Endothelial cell of umbilical vein (primary cell): ENCODE results near the gene RGS19. TPM values are rescaled to one million over a fixed set of nuclear protein-coding genes. Genes with fewer than 3 reads are reported as not detected.
A peak's percentile ranks its signal among the peaks of the same experiment; 100 is the strongest.

Experiments
- BruUV-seq: library from RNA; stranded (reverse); fragments of 400-500 nt; replicated peaks from 2 replicates; lab custom pipeline; 2021; lab: Mats Ljungman, UMichigan
- CTCF ChIA-PET: fragments of 300-600, 350-600 bp; sonication (Branson Sonifier 250); formaldehyde crosslinking; loops from one replicate; lab custom pipeline; 2021; ENCODE audit warnings: antibody characterized with exemption, inconsistent platforms; lab: Charles Lee
- POLR2A ChIA-PET: fragments of 300-600, 350-600 bp; sonication (Branson Sonifier 250); formaldehyde crosslinking; loops from one replicate; lab custom pipeline; 2021; ENCODE audit warnings: antibody characterized with exemption, inconsistent platforms; lab: Charles Lee
- DNase-seq: peaks from one replicate; pipeline ENCODE4 v3.0.0-alpha.2; 2011; ENCODE audit warnings: low read depth, low spot score
- FAIRE-seq: peaks from 2 replicates; lab custom pipeline; 2011; peaks lifted over from hg19 to GRCh38; lab: Jason Lieb, UNC
- H2AFZ ChIP-seq: 2 replicates; pipeline ENCODE4 v1.6.0; 2012; ENCODE audit warnings: low read depth, low read length, control low read depth, inconsistent platforms
- H3K27ac ChIP-seq: 2 replicates; pipeline ENCODE4 v1.5.1; 2011; ENCODE audit warnings: low read depth, mild to moderate bottlenecking, control low read depth, low read length, moderate library complexity; ENCODE audit not compliant: insufficient read depth
- H3K27me3 ChIP-seq, 2 experiments: 2 replicates each; pipeline versions ENCODE4 v1.6.0 to v1.6.1; 2011; ENCODE audit warnings: low read length in 2 of 2, mixed read lengths in 1 of 2; ENCODE audit not compliant: control insufficient read depth in 2 of 2, insufficient read depth in 2 of 2
- H3K36me3 ChIP-seq, 2 experiments: 2 replicates in 1 of 2; 3 replicates in 1 of 2; pipeline ENCODE4 v1.5.1; 2011; ENCODE audit warnings: low read length in 2 of 2, mild to moderate bottlenecking in 1 of 2, moderate library complexity in 1 of 2; ENCODE audit not compliant: control insufficient read depth in 2 of 2, insufficient read depth in 2 of 2; ENCODE audit errors: extremely low read depth in 1 of 2
- H3K4me1 ChIP-seq: 3 replicates; pipeline ENCODE4 v1.5.1; 2011; ENCODE audit warnings: mild to moderate bottlenecking, low read length; ENCODE audit not compliant: control insufficient read depth, insufficient read depth; ENCODE audit errors: extremely low read depth
- H3K4me2 ChIP-seq: 2 replicates; pipeline ENCODE4 v1.6.1; 2011; ENCODE audit warnings: low read length, control low read depth, mixed read lengths; ENCODE audit not compliant: insufficient read depth
- H3K4me3 ChIP-seq, 3 experiments: fragments of 200-600 bp in 1 of 3; sonication (generic), shearing (Covaris generic) in 1 of 3; replicated peaks in 1 of 3; 2 replicates each; pipeline ENCODE4 v1.5.1; 2011 to 2016; ENCODE audit warnings: control low read depth in 3 of 3, low read length in 3 of 3, mild to moderate bottlenecking in 2 of 3, inconsistent platforms in 1 of 3, low read depth in 1 of 3, moderate library complexity in 1 of 3; ENCODE audit not compliant: insufficient read depth in 1 of 3
- H3K79me2 ChIP-seq: 2 replicates; pipeline ENCODE4 v1.6.0; 2012; ENCODE audit warnings: low read length, inconsistent platforms; ENCODE audit not compliant: control insufficient read depth, insufficient read depth
- H3K9ac ChIP-seq: replicated peaks from 2 replicates; pipeline ENCODE3; 2011; ENCODE audit warnings: low read length, control low read depth; ENCODE audit not compliant: insufficient read depth; ENCODE audit errors: extremely low read depth
- H3K9me1 ChIP-seq: replicated peaks from 3 replicates; pipeline ENCODE4 v1.6.0; 2011; ENCODE audit warnings: mild to moderate bottlenecking, low read length; ENCODE audit not compliant: control insufficient read depth, insufficient read depth; ENCODE audit errors: extremely low read depth
- H3K9me3 ChIP-seq: replicated peaks from 2 replicates; pipeline ENCODE4 v1.5.1; 2012; ENCODE audit warnings: low read length, inconsistent platforms; ENCODE audit not compliant: control insufficient read depth, insufficient read depth
- H4K20me1 ChIP-seq: replicated peaks from 2 replicates; pipeline ENCODE3; 2011; ENCODE audit warnings: mild to moderate bottlenecking, low read length; ENCODE audit not compliant: control insufficient read depth, insufficient read depth; ENCODE audit errors: extremely low read depth
- EZH2 ChIP-seq: IDR thresholded peaks from 2 replicates; pipeline ENCODE4 v1.6.1; 2012; ENCODE audit warnings: borderline replicate concordance, low read depth, mild to moderate bottlenecking, moderate library complexity, low read length, inconsistent platforms; ENCODE audit not compliant: severe bottlenecking
- FOS ChIP-seq: IDR thresholded peaks from 2 replicates; pipeline ENCODE4 v1.6.1; 2011; ENCODE audit warnings: mild to moderate bottlenecking, low read length, moderate library complexity, borderline replicate concordance; ENCODE audit not compliant: insufficient read depth
- GATA2 ChIP-seq: IDR thresholded peaks from 2 replicates; pipeline ENCODE4 v1.7.0; 2011; ENCODE audit warnings: low read depth, mild to moderate bottlenecking, moderate library complexity, mixed read lengths, low read length; ENCODE audit not compliant: insufficient read length, insufficient read depth
- JUN ChIP-seq: IDR thresholded peaks from 2 replicates; pipeline ENCODE4 v1.6.1; 2011; ENCODE audit warnings: borderline replicate concordance, low read depth; ENCODE audit not compliant: insufficient read length, insufficient read depth
- MYC ChIP-seq: IDR thresholded peaks from one replicate; pipeline ENCODE4 v1.6.1; 2011; ENCODE audit warnings: mild to moderate bottlenecking, low read depth, low read length
- POLR2A ChIP-seq: IDR thresholded peaks from 2 replicates; pipeline ENCODE4 v1.6.1; 2012; ENCODE audit warnings: low read depth, mild to moderate bottlenecking, control low read depth, low read length
- POLR2AphosphoS5 ChIP-seq: IDR thresholded peaks from 2 replicates; pipeline ENCODE4 v1.6.1; 2012; ENCODE audit warnings: low read depth, mild to moderate bottlenecking, control low read depth, low read length, moderate library complexity; ENCODE audit not compliant: insufficient read depth
- dilution Hi-C: fragments of 300-500 bp; cut with MboI; formaldehyde crosslinking; loops from one replicate; pipeline ENCODE4 v1.15.0; 2019; ENCODE audit warnings: low sequenced_read_pairs; ENCODE audit not compliant: extremely low pct_ligation_motif_present
- intact Hi-C: fragments of 100-400 bp; cut with micrococcal nuclease; formaldehyde crosslinking; loops from one replicate; pipeline ENCODE4 v1.10.0; 2022
- polyA plus RNA-seq, 4 experiments: library from polyadenylated mRNA; depleted of rRNA in 3 of 4; stranded (reverse) in 3 of 4; unstranded in 1 of 4; fragments of >200 nt; gene quantifications; 2 replicates each; pipeline versions ENCODE4 v1.2.1 to v1.2.3, GENCODE V29; 2011 to 2012; ENCODE audit warnings: missing spikeins in 1 of 4
- total RNA-seq: library from RNA; stranded (reverse); gene quantifications from 2 replicates; pipeline ENCODE4 v1.2.3, GENCODE V29; 2021
- TF ChIP-seq, protein P1 (sequence below), 2 donors: IDR thresholded peaks; 1 replicate in 1 of 2; 2 replicates in 1 of 2; pipeline ENCODE4 v1.5.1; 2011; ENCODE audit warnings: low read length in 2 of 2, mild to moderate bottlenecking in 2 of 2, moderate library complexity in 2 of 2, control low read depth in 1 of 2, inconsistent platforms in 1 of 2, low read depth in 1 of 2; ENCODE audit not compliant: insufficient read depth in 1 of 2; ENCODE audit errors: extremely low read depth in 1 of 2
- TF ChIP-seq, protein P2 (sequence below): IDR thresholded peaks from 2 replicates; pipeline ENCODE4 v1.6.1; 2011; ENCODE audit not compliant: insufficient read depth, insufficient read length

The RGS19 gene
- total and polyA plus RNA-seq, 2 donors (not counting 3 experiments of a cell fraction or from before 2014, with no cell fraction given) = 27.8 to 33.7 TPM

DNA sequence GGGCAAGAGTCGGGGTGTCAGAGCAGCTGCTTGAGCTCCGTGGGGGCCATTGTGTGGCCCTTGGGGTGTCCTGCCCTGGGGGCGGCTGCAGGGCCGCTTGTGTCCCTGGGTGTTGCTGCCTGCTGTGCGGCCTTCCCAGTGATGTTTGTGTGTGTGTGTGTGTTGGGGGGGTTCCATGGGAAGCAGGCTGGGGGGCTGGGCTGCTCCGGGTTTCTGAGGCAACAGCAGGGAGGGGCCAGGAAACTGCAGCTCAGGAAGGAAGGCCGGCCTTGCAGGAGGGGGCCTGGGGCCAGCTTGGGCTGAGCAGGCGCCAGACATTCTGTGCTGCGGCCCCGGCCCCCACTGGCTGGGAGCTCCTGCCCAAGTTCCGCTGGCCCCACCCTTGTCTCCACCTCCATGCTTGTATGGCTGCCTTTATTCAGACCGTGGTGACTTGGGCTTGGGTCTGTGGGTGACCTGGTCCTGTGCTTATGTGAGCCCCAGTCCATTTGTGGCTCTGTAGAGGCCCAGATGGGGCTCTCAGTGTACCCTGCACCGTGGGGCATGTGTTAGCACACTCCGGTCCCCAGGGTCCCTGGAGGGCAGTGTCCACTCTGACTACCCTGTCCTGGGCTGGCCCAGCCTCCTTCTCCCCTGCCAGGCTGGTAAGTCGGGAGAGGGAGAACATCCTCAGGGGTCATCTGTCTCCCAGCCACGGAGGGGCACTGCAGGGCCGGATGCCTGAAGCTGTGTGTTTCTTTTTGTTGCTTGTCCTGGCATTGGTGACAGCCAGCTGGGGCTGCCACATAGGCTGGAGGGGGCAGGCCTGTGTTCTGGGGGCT lies 25.3 kb downstream of the RGS19 start:
- ChIA-PET CTCF (interaction anchor here (0.7 to 15.2 kb wide), 9 partner anchors 9 to 516 kb away, joined by 3 to 412 read pairs (median 5); partner anchors contain the start of genes C20orf204, PRPF6, PTK6 and SAMD10), POLR2A (interaction anchor here (0.7 to 2.4 kb wide), 4 partner anchors 9 to 15 kb away, joined by 3 to 21 read pairs (median 12); partner anchors contain the start of gene TCEA2)
- DNase-seq (peak; percentile 90), FAIRE-seq (peak; percentile 99)
- no peak for TF ChIP-seq FOS
- no peak for TF ChIP-seq MYC
- no peak for TF ChIP-seq JUN
- peak; percentile 93 for TF ChIP-seq POLR2A
- no peak for TF ChIP-seq EZH2
- TF ChIP-seq, protein P1, sequence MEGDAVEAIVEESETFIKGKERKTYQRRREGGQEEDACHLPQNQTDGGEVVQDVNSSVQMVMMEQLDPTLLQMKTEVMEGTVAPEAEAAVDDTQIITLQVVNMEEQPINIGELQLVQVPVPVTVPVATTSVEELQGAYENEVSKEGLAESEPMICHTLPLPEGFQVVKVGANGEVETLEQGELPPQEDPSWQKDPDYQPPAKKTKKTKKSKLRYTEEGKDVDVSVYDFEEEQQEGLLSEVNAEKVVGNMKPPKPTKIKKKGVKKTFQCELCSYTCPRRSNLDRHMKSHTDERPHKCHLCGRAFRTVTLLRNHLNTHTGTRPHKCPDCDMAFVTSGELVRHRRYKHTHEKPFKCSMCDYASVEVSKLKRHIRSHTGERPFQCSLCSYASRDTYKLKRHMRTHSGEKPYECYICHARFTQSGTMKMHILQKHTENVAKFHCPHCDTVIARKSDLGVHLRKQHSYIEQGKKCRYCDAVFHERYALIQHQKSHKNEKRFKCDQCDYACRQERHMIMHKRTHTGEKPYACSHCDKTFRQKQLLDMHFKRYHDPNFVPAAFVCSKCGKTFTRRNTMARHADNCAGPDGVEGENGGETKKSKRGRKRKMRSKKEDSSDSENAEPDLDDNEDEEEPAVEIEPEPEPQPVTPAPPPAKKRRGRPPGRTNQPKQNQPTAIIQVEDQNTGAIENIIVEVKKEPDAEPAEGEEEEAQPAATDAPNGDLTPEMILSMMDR (IDR thresholded peaks at IDR 0.05; ENCODE audit: extremely low read depth in 1 of 2, insufficient read depth in 1 of 2, low read depth in 1 of 2, low read length in 2 of 2) = peak; percentile 40 to 48
- TF ChIP-seq GATA2 = no peak
- TF ChIP-seq POLR2AphosphoS5 = peak; percentile 89
- TF ChIP-seq, protein P2, sequence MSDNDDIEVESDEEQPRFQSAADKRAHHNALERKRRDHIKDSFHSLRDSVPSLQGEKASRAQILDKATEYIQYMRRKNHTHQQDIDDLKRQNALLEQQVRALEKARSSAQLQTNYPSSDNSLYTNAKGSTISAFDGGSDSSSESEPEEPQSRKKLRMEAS = no peak
- peaks cover 74% of the 10 kb centered on the region for H3K4me1 ChIP-seq
- H2AFZ ChIP-seq = peak overlapping the region; percentile 46
- no peaks in the 10 kb centered on the region for H3K27me3 ChIP-seq
- peak overlapping the region; percentile 49 for H3K4me2 ChIP-seq
- H3K9me1 ChIP-seq = no peaks in the 10 kb centered on the region
- dilution Hi-C loops (no loop called here), intact Hi-C loops (loop anchor here (2.0 to 10.0 kb wide), 2 partner anchors 81 to 159 kb away; partner anchors contain the start of gene DNAJC5)
- no peaks in the 10 kb centered on the region for H3K36me3 ChIP-seq
- H3K9me3 ChIP-seq = no peaks in the 10 kb centered on the region
- peak overlapping the region; percentile 83 for H3K27ac ChIP-seq
- H3K9ac ChIP-seq = peak overlapping the region; percentile 46
- no peaks in the 10 kb centered on the region for H4K20me1 ChIP-seq
- H3K79me2 ChIP-seq = no peaks in the 10 kb centered on the region
- BruUV-seq = TSS peak; percentile 31
- H3K4me3 ChIP-seq = peak overlapping the region in 2 of 3 experiments; percentile 9 to 21
